NCI-H510A (cell line): ENCODE data around the gene MIA3.
A peak's percentile ranks its signal among the peaks of the same experiment; 100 is the strongest.
"Not testable (repeated sequence)": the region's sequence is repeated elsewhere in the genome, so short reads cannot be mapped to it uniquely, and the experiment has no call there.

Experiments used
- DNase-seq: peaks from one replicate; lab custom pipeline; 2025; lab: John Stamatoyannopoulos, UW

The MIA3 gene, protein sequence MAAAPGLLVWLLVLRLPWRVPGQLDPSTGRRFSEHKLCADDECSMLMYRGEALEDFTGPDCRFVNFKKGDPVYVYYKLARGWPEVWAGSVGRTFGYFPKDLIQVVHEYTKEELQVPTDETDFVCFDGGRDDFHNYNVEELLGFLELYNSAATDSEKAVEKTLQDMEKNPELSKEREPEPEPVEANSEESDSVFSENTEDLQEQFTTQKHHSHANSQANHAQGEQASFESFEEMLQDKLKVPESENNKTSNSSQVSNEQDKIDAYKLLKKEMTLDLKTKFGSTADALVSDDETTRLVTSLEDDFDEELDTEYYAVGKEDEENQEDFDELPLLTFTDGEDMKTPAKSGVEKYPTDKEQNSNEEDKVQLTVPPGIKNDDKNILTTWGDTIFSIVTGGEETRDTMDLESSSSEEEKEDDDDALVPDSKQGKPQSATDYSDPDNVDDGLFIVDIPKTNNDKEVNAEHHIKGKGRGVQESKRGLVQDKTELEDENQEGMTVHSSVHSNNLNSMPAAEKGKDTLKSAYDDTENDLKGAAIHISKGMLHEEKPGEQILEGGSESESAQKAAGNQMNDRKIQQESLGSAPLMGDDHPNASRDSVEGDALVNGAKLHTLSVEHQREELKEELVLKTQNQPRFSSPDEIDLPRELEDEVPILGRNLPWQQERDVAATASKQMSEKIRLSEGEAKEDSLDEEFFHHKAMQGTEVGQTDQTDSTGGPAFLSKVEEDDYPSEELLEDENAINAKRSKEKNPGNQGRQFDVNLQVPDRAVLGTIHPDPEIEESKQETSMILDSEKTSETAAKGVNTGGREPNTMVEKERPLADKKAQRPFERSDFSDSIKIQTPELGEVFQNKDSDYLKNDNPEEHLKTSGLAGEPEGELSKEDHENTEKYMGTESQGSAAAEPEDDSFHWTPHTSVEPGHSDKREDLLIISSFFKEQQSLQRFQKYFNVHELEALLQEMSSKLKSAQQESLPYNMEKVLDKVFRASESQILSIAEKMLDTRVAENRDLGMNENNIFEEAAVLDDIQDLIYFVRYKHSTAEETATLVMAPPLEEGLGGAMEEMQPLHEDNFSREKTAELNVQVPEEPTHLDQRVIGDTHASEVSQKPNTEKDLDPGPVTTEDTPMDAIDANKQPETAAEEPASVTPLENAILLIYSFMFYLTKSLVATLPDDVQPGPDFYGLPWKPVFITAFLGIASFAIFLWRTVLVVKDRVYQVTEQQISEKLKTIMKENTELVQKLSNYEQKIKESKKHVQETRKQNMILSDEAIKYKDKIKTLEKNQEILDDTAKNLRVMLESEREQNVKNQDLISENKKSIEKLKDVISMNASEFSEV (N-terminal part only)

DNA sequence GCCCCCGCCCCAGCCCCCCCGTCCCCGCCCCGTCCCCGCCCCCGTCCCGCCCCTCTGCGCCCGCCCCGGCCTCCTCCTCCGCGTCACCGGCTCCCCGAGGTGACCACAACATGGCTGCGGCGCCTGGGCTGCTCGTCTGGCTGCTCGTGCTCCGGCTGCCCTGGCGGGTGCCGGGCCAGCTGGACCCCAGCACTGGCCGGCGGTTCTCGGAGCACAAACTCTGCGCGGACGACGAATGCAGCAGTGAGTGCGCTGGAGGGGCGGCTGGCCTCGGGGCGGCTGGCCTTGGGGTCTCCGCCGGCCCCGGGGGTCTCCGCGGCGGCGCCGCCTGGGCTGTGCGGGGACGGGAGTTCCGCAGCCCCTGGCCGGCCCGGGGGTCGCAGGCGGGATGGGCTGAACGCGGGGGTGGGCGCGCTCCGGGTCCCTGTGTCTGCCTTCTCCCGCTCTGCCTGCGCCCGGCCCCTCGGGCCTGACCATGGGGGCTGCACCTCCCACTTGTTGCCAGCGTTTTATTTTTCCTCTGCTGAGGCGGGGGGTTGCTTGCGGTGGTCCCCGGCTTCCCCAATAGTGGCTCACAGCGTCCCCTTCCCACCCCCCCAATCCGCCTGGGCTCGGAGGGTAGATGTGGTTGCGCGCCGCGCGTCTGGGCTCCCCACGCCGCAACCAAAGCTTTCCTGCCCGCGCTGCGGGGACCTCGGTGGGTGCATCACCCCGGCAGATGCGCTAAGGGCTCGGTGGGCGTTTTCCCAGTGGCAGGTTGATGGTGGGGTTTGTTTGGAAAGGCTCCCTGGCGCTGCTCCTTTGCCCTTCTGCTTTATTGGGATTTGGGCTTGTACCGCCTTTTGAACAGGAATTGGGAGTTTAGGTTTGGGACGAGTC lies at the start of gene MIA3:
MIA3 (plus strand) TSS at position 97 of the 879 bp plus-strand sequence; CDS start at position 111, 14 bp downstream.
- DNase-seq: peak; percentile 72

DNA sequence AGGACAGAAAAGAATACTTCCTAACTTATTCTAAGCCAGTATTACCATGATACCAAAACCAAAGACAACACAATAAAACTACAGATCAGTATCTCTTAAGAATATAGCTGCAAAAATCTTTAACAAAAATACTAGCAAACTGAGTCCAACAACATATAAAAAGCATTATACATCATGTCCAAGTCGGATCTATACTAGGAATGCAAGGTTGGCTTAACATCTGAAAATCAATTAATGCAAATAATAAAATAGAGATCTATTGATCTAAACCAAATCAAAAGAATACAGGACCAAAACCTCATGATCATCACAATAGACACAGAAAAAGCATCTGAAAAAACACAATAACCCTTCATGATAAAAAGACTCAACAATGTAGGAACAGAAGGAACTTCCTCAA lies 47.1 kb upstream of the MIA3 start:
- DNase-seq: no peak

DNA sequence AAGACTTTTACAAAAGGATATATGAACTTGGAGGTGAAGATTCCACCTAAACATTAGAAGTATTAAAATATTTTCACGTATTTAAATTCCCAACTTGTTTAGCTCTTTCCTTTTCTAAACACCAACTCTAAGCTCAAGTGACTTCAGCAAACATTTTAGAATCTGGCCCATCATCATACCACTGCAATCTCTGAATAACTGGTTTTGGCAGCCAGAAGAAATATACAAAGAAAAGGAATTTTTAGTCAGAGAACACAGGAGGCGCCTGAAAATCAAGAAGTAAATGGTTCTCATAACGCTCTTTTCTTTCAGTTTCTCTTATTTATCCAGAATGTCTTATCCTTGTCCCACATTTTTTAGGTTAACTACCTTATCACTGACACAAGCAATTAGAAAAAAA lies 38.6 kb upstream of the MIA3 start:
- no peak for DNase-seq

DNA sequence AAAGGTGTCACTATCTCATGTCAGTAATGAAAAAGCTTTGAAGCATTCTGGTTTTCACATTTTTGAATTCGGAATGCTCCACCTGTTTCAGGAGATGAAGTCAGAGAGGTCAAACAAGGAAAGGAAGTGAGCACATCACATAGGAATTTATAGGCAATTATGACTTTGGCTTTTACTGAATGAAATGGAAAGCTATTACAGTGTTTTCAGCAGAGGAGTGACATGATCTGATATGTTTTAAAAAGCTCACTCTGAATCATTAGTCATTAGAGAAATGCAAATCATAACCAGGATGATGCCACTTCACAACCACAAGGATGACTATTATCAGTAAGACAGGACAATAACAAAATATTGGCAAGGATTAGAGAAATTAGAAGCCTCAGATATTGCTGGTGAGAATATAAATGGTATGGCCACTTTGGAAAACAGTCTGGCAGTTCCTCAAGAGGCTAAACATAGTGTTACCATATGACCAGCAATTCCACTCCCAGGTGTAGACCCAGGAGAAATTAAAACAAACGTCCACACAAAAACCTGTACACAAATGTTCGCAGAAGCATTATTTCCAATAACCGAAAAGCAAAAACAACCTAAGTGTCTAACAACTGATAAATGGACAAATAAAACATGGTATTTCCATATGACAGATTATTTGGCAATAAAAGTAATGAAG lies 35.7 kb upstream of the MIA3 start:
- no peak for DNase-seq

DNA sequence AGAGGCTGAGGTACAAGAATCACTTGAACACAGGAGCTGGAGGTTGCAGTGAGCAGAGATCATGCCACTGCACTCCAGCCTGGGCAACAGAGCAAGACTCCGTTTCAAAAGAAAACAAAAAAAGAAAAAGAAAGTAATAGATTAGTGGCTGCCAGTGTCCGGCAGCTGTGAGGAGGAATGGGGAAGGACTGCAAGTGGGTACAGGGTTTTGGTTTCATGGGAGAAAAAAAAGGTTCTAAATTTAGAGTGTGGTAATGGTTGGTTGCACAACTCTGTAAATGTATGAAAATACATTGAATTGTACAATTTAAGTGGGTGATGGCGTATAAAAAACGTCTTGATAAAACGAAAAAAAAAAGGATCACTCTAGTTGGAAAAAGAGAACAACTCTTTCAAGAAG lies 34.8 kb upstream of the MIA3 start:
- DNase-seq: no peak

DNA sequence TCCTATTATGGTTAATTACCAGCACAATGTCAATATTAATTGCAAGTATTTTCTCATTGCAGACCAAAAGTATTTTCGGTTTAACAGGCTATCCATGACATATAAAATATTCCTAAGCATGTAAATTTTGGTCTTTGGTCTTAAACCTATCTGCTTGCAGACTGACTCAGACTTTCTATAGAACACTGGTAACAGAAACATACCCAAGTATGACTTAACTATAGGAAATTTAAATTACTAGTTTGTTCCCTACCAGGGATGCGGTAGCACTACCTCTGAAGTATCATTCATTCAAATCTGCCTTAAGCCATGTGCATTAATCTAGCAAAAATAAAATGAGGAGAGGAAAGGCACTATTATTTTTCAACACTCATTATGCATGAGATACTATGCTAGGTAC lies 31.1 kb upstream of the MIA3 start:
- DNase-seq: no peak

DNA sequence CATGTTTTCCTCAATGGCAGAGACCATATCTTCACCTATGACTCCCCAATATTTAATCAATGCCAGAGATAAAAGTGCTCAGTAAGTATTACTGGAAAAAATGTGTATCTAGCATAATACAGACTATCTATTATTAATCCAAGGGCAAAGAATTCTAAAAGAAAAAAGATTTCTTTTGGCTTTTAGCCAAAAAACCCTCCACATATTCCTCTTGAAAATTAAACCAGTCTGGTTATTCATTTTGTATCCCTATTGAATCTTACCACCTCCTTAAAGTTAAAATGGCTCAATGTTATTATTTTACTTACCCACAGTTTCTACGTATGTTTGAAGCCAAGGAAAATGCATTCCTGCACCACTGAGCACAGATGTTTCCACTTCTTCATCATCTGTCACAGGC lies 29.8 kb upstream of the MIA3 start:
- no peak for DNase-seq

DNA sequence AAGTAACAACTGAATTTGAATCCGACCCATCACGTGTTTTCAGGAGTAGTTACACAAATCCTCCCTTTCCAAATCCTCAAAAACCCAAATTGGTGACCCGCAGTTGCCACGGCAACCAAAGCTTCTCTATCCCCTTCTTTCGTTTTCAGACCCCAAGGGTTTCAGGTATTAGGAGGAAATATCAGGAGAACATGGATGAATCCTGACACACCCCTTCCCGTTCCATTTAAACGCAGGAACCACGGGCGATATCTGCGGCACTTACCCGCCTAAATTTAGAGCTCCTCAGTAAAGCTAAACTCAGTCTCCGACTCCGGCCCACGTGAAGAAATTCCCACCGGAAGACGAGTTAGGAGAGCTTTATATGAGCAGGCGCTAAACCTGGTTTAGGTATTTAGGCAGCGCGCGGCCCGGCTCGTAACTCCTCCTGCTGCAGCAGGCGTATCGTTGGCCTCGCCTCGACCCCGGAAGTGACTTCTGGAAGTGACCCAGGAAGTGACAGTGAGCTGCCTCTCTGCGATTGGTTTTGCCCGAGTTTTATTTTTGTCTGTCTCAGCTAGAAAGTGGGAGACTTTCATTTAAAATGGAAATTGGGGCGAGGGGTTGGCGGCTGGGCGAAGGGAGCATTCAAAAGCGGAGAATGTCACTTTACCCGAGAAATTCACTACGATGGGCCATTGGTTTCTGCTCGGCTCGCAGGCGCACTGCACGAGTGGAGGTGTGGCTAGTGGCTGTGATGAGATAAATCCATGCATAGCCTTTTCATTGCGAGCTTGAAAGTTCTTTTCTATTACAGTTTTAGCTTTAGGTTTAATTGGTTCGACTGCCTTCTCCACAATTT lies 28.2 kb upstream of the MIA3 start, which contains the start of gene TAF1A:
TAF1A (minus strand) TSS at position 472 of the 841 bp plus-strand sequence.
- peak; percentile 72 for DNase-seq

DNA sequence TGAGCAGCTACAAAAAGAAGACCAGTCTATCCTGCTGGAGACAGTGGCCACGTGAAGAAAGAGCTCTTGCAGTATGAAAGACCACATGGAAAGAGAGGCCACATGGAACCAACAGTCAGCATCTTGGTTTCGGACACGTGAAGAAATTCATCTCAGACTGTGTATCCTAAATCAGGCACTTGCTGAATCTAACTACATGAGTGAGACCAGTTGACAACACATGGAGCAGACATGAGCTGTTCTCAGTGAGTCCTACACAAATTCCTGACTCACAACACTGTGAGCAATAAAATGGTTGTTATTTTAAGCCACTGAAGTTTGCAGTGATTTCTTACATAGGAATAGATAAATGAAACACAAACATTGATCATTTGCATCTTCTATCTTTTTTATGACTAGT lies 25.7 kb upstream of the MIA3 start:
- no peak for DNase-seq

DNA sequence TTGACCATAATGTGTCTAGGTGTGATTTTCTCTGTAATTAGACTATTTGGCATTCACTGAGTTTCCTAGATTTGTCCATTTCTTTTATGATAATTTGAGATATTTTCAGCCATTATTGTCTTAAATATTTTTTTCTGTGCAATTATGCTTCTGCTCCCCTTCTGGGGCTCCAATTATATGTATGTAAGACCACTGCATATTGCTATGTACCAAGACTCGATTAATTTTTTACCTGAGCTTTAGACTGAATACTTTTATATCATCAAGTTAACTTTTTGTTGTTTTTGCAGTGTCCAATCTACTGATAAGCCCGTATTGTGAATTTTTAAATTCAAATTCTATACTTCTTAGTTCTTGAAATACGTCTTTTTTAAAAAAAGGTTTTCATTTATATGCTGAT lies 23.1 kb upstream of the MIA3 start:
- no peak for DNase-seq

DNA sequence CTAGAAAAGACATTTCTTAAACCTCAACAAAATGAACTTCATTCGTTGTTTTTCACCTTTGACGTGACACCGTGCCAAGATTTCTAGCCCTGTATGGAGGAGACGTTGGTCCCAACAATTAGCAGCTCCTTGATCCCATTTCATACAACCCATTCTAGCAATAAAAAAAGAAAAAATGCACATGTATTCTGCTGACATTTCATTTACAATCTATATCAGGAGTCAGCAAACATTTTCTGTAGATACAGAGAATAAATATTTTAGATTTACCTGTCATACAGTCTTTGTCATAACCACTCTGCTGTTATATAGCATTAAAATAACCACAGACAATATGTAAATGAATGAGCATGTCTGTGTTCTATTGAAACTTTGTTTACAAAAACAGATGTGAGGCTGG lies 21.2 kb upstream of the MIA3 start:
- DNase-seq: no peak

DNA sequence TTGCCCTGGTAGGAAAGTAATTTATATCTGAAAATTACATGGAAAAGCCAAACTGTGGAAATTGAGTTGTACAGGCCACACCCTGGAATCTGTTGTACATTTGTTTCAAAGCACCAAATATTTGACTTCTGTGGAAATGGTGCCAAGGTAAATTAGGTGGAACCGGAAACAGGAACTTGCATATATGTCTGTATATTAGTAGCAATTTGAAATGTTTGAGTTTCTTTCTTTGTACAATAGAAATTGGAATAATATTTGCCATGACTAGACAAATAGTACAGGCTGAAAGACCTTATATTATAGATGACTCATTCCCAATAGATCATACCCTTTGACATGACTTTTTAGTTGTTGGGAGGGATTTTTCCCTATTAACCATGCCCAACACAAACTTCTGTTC lies 17.6 kb upstream of the MIA3 start:
- DNase-seq: no peak

DNA sequence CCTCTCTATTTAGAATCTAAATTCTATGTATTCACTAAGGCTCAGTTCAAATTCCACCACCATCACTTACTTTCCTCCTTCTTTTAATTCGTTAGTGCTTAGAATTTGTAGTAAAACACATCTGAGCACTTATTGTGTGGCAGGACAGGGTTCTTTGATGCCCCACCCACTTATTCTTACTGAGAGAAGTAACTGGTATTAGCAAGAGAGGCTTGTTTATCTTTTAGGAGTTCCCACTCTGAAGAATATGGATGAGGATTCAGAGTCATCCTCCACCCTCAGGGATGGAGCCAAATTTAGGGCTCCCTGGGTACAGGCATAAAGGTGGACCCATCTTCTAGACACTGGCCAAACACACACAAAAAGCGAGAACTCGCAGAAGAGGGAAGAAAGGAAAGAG lies 16.6 kb upstream of the MIA3 start:
- DNase-seq: no peak

DNA sequence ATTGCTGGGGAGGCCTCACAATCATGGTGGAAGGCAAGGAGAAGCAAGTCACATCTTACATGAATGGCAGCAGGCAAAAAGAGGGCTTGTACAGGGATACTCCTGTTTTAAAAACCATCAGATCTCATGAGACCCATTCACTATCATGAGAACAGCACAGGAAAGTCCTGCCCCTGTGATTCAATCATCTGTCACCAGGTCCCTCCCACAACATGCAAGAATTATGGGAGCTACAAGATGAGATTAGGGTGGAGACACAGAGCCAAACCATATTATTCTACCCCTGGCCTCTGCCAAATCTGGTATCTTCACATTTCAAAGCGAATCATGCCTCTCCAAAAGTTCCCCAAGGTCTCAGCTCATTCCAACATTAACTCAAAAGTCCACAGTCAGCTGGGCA lies 11.1 kb upstream of the MIA3 start:
- no peak for DNase-seq

DNA sequence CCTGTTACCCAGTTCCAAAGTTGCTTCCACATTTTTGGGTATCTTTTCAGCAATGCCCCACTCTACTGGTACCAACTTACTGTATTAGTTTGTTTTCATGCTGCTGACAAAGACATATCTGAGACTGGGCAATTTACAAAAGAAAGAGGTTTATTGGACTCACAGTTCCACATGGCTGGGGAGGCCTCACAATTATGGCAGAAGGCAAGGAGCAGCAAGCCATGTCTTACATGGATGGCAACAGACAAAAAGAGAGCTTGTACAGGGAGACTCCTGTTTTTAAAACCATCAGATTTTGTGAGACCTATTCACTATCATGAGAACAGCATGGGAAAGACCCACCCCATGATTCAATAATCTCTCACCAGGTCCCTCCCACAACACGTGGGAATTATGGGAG lies 8.8 kb upstream of the MIA3 start:
- DNase-seq: not testable (repeated sequence)

DNA sequence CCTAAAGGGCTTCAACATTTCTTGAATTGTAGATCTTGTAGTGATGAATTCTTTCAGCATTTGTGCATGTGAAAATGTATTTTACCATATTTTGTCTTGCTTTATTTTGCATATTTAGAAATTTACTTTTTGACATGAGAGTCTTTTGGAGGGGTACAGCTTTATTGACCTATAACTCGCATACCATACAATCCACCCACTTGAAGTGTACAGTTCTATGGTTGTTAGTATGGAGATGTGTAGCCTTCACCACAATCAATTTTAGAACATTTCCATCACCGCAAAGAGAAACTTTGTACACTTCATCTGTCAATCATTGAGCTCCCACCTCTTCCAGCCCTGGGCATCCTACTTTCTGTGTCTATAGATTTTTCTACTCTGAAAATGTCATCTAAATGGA lies 7.2 kb upstream of the MIA3 start:
- DNase-seq: no peak

DNA sequence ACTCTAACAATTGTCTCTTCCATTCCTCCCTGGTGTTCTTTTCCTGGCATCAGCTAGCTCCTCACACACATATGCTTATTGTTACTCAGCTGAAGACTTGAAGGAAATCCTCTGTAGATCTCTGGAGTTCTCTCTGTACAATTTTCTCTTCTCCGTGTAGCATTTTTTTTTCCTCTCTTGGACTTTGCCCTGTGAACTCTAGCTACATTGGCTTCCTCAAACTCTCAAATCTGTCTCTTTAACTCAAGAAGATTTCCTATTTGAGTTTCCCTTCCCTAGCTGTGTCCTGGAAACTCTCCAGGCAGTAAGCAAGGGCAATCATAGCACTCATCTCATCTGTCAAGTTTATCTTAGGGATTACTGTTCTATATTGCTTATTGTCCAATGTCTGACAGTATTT lies 4.3 kb upstream of the MIA3 start:
- no peak for DNase-seq

DNA sequence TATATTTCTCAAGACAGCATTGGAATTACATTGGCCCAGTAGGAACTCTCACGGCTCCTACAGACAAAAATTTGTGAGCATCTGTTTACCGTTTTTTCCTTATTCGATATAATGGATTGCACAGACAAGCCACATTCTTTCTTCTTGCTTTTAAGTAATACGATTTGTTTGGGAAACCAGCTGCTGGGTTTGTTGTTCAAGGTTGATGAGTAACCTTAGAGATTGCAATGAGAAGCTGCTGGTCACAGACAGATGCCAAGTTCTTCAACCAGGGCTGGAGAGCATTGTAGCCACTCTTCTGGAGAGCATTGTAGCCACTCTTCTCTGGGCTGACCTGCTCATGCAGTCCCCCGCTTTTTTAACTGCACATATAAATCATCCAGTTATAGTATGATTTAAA lies 1.4 kb upstream of the MIA3 start:
- no peak for DNase-seq

DNA sequence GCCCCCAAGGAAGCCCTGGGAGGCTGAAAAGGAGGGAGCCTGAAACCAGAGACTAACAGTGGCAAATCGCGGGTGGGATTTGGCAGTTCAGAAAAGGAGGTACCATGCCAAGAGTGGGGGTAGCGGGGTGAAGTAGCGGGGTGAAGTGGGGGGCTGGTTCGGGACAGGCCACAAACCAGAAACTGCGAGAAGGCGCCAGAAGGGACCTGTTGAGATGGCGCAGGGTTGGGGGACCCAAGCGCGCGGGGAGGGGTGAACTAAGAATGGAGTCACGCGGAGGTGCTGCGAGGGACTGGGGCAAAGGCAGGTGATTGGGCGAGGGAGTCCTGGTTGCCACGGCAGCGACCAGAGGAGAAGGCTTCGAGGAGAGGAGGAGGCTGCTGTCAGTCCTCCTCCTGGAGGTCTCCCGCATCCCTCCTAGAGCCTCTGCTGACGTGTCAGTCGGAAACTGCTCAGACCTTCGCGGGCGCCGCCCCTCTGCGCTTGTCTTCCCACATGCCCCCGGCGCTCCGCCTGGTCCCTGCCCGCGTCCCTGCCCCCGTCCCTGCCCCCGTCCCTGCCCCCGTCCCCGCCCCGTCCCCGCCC lies 438 bp upstream of the MIA3 start:
- peak; percentile 96 for DNase-seq
